ENCODE measurements around the gene SEMA4D. TPM values are rescaled to one million over a fixed set of nuclear protein-coding genes. Genes with fewer than 3 reads are reported as not detected.
A peak's percentile ranks its signal among the peaks of the same experiment; 100 is the strongest.

Gene SEMA4D
- total and polyA plus RNA-seq, 9 of the 15 experiments (the other 6 are each of a cell fraction or from before 2014, with no cell fraction given): 0.38 to 5.1 (median 1.8) TPM

DNA sequence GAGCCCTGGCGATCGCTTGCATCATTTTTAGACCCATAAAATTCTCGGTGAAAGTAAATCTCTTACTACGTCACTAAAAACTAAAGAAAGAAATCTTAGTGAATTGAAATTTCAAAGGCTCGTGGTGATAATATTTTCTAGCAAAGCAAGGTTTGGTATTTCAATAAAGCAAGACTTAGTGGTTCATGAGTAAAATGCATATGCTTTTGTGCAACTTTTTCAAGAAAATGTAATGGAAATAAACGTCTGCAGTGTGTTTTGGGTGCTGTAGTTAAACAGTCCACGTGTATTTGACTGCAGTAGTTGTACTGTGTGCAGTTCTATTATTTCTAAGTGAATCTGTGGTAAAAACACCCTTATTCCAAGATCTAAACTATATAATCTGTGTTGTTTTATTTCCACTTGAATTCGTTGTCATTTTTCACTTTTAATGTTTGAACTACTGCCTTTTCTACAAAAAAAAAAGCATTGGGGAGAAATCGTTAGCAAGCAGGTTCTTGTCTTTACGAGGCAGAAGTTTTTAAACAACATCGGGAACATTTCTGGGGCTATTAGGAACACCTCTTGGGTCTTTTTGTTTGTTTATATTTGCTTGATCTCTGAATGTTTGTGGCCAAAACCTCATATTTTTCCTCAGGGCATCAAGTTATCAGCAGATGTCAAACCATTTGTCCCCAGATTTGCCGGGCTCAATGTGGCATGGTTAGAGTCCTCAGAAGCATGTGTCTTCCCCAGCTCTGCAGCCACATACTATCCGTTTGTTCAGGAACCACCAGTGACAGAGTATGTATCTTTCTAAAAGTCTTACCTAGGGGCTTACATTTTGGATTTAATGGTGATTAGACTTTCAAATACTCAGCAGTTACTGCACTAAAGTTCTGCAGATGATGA is 178.7 kb downstream of the SEMA4D start (continued):
- TF ChIP-seq, protein P1, sequence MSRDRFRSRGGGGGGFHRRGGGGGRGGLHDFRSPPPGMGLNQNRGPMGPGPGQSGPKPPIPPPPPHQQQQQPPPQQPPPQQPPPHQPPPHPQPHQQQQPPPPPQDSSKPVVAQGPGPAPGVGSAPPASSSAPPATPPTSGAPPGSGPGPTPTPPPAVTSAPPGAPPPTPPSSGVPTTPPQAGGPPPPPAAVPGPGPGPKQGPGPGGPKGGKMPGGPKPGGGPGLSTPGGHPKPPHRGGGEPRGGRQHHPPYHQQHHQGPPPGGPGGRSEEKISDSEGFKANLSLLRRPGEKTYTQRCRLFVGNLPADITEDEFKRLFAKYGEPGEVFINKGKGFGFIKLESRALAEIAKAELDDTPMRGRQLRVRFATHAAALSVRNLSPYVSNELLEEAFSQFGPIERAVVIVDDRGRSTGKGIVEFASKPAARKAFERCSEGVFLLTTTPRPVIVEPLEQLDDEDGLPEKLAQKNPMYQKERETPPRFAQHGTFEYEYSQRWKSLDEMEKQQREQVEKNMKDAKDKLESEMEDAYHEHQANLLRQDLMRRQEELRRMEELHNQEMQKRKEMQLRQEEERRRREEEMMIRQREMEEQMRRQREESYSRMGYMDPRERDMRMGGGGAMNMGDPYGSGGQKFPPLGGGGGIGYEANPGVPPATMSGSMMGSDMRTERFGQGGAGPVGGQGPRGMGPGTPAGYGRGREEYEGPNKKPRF (IDR thresholded peaks at IDR 0.05; ENCODE audit: low read depth, low read length): no peak
- TF ChIP-seq GABPB2 (CRISPR knock-in tag; conservative IDR thresholded peaks at IDR 0.05) (no peak), ZNF217 (CRISPR knock-in tag; IDR thresholded peaks at IDR 0.05) (no peak), UBTF (IDR thresholded peaks at IDR 0.05; ENCODE audit: borderline replicate concordance in 1 of 2, low read depth in 2 of 2, low read length in 2 of 2) (no peak), MYC (IDR thresholded peaks at IDR 0.05; ENCODE audit: low read depth, low read length) (no peak), MYC (CRISPR knock-in tag; IDR thresholded peaks at IDR 0.05; ENCODE audit: borderline replicate concordance, low read depth) (no peak), HMG20B (CRISPR knock-in tag; IDR thresholded peaks at IDR 0.05) (no peak)
- TF ChIP-seq, protein P2, sequence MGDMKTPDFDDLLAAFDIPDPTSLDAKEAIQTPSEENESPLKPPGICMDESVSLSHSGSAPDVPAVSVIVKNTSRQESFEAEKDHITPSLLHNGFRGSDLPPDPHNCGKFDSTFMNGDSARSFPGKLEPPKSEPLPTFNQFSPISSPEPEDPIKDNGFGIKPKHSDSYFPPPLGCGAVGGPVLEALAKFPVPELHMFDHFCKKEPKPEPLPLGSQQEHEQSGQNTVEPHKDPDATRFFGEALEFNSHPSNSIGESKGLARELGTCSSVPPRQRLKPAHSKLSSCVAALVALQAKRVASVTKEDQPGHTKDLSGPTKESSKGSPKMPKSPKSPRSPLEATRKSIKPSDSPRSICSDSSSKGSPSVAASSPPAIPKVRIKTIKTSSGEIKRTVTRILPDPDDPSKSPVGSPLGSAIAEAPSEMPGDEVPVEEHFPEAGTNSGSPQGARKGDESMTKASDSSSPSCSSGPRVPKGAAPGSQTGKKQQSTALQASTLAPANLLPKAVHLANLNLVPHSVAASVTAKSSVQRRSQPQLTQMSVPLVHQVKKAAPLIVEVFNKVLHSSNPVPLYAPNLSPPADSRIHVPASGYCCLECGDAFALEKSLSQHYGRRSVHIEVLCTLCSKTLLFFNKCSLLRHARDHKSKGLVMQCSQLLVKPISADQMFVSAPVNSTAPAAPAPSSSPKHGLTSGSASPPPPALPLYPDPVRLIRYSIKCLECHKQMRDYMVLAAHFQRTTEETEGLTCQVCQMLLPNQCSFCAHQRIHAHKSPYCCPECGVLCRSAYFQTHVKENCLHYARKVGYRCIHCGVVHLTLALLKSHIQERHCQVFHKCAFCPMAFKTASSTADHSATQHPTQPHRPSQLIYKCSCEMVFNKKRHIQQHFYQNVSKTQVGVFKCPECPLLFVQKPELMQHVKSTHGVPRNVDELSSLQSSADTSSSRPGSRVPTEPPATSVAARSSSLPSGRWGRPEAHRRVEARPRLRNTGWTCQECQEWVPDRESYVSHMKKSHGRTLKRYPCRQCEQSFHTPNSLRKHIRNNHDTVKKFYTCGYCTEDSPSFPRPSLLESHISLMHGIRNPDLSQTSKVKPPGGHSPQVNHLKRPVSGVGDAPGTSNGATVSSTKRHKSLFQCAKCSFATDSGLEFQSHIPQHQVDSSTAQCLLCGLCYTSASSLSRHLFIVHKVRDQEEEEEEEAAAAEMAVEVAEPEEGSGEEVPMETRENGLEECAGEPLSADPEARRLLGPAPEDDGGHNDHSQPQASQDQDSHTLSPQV (IDR thresholded peaks at IDR 0.05): 0 out of 2 replicates have a peak, but pooled peaks have one; percentile 19
- TF ChIP-seq, protein P3, sequence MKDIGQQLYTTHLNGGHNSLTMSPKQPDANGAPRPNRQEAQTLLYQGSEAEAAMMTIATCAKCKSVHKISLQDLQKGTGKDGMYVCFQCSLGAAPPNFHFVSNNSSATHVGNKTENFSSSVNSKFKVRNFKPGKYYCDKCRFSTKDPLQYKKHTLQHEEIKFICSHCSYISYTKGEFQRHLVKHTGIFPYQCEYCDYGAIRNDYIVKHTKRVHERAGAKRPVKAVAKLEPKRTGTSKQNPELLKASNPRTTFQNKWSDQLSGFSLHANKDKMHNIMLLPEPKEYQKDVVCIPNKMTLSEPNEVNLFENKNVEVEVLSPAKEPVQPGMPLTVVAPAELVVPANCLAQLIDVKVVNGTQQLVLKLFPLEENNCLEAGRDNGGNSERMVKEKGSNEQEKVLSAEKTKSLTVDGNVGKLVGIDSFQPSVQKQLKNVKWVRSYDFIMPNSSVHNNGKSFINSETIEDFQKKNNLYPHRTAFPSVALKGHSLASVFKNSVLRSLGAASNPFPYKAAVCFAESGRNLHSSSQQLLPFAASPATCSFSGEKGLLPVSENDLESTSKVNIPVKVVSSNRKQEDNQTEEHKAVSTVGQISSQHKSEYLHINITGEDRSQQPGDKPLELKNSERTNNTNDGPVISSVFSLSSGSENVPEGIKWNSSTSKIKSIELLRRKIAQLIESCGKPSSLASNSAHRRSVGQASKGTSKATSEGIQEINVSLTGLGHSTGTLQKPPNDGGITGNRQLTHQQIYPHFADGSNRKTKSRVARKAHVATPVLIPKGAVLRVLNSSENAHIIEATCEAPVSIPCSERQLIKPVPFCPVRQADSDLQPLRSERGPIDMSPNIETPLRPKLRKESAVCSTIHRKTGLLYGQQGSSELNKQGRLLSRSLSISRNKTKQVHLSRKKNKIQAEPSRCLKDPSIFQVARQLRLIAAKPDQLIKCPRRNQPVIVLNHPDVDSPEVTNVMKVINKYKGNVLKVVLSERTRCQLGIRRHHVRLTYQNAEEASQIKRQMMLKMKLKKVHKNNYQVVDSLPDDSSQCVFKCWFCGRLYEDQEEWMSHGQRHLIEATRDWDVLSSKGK (CRISPR knock-in tag; IDR thresholded peaks at IDR 0.05): no peak

Data from K562 (cell line).